Measurements from ENCODE around the gene ZDHHC11B.
"Not testable (repeated sequence)": the region's sequence is repeated elsewhere in the genome, so short reads cannot be mapped to it uniquely, and the experiment has no call there.

The ZDHHC11B gene

GRCh38 chr5:777756-778161, 6.8 kb downstream of the ZDHHC11B start:
- Histone ChIP-seq H3K27me3 (ENCODE audit: low read depth, low read length) (no peaks in the 10 kb centered on the region), H3K27ac (ENCODE audit: low read length) (no peak overlapping the region), H4K20me1 (ENCODE audit: insufficient read depth, low read length) (no peaks in the 10 kb centered on the region), H3K9ac (ENCODE audit: low read length) (no peak overlapping the region), H3K4me3 (ENCODE audit: low read length) (no peak overlapping the region), H3K36me3 (replicated peaks; ENCODE audit: low read depth, low read length) (no peaks in the 10 kb centered on the region), H3K9me3 (ENCODE audit: insufficient read depth, low read length) (no peaks in the 10 kb centered on the region), H3K79me2 (ENCODE audit: low read length) (no peaks in the 10 kb centered on the region), H2AFZ (ENCODE audit: low read depth, low read length) (no peak overlapping the region), H3K4me2 (ENCODE audit: low read length) (no peak overlapping the region), H3K4me1 (ENCODE audit: low read length) (no peaks in the 10 kb centered on the region)
- no peak for TF ChIP-seq CTCF (IDR thresholded peaks at IDR 0.05; ENCODE audit: low read depth, low read length)
- no peak for TF ChIP-seq EZH2phosphoT487 (IDR thresholded peaks at IDR 0.05; ENCODE audit: low read depth)

- no peak overlapping the region for H2AFZ ChIP-seq (ENCODE audit: low read depth, low read length)
- no peak overlapping the region for H3K9ac ChIP-seq (ENCODE audit: low read length)
- H3K36me3 ChIP-seq (replicated peaks; ENCODE audit: low read depth, low read length): no peaks in the 10 kb centered on the region
- H3K27ac ChIP-seq (ENCODE audit: low read length): no peak overlapping the region
- no peaks in the 10 kb centered on the region for H3K9me3 ChIP-seq (ENCODE audit: insufficient read depth, low read length)
- H3K79me2 ChIP-seq (ENCODE audit: low read length): no peaks in the 10 kb centered on the region
- H3K4me3 ChIP-seq (ENCODE audit: low read length): no peak overlapping the region
- TF ChIP-seq CTCF (IDR thresholded peaks at IDR 0.05; ENCODE audit: low read depth, low read length): no peak
- H3K27me3 ChIP-seq (ENCODE audit: low read depth, low read length): no peaks in the 10 kb centered on the region
- no peak overlapping the region for H3K4me2 ChIP-seq (ENCODE audit: low read length)
- no peaks in the 10 kb centered on the region for H3K4me1 ChIP-seq (ENCODE audit: low read length)
- no peaks in the 10 kb centered on the region for H4K20me1 ChIP-seq (ENCODE audit: insufficient read depth, low read length)
Observed at GRCh38 chr5:776862-777711, 7.4 kb downstream of the ZDHHC11B start.

- no peak overlapping the region for H2AFZ ChIP-seq (ENCODE audit: low read depth, low read length)
- H3K27ac ChIP-seq (ENCODE audit: low read length): no peak overlapping the region
- no peak for TF ChIP-seq CTCF (IDR thresholded peaks at IDR 0.05; ENCODE audit: low read depth, low read length)
- no peak for TF ChIP-seq EZH2phosphoT487 (IDR thresholded peaks at IDR 0.05; ENCODE audit: low read depth)
- H3K79me2 ChIP-seq (ENCODE audit: low read length): no peaks in the 10 kb centered on the region
- no peaks in the 10 kb centered on the region for H3K4me1 ChIP-seq (ENCODE audit: low read length)
- no peaks in the 10 kb centered on the region for H3K27me3 ChIP-seq (ENCODE audit: low read depth, low read length)
- H3K9me3 ChIP-seq (ENCODE audit: insufficient read depth, low read length): no peaks in the 10 kb centered on the region
- H3K36me3 ChIP-seq (replicated peaks; ENCODE audit: low read depth, low read length): no peaks in the 10 kb centered on the region
- no peak overlapping the region for H3K4me3 ChIP-seq (ENCODE audit: low read length)
- H3K9ac ChIP-seq (ENCODE audit: low read length): no peak overlapping the region
- no peaks in the 10 kb centered on the region for H4K20me1 ChIP-seq (ENCODE audit: insufficient read depth, low read length)
- no peak overlapping the region for H3K4me2 ChIP-seq (ENCODE audit: low read length)
Observed at GRCh38 chr5:775961-776861, 8.3 kb downstream of the ZDHHC11B start.

- H3K27me3 ChIP-seq (ENCODE audit: low read depth, low read length); H3K4me2 ChIP-seq (ENCODE audit: low read length); H3K4me1 ChIP-seq (ENCODE audit: low read length); H4K20me1 ChIP-seq (ENCODE audit: insufficient read depth, low read length); H3K36me3 ChIP-seq (replicated peaks; ENCODE audit: low read depth, low read length); H3K27ac ChIP-seq (ENCODE audit: low read length); H3K9ac ChIP-seq (ENCODE audit: low read length); H3K79me2 ChIP-seq (ENCODE audit: low read length); H3K4me3 ChIP-seq (ENCODE audit: low read length); H3K9me3 ChIP-seq (ENCODE audit: insufficient read depth, low read length); H2AFZ ChIP-seq (ENCODE audit: low read depth, low read length): not testable (repeated sequence)
Observed at GRCh38 chr5:775595-775960, 9.0 kb downstream of the ZDHHC11B start.

- H3K4me1 ChIP-seq (ENCODE audit: low read length); H3K27ac ChIP-seq (ENCODE audit: low read length); H3K4me2 ChIP-seq (ENCODE audit: low read length); H3K9ac ChIP-seq (ENCODE audit: low read length); H2AFZ ChIP-seq (ENCODE audit: low read depth, low read length); H3K9me3 ChIP-seq (ENCODE audit: insufficient read depth, low read length); H4K20me1 ChIP-seq (ENCODE audit: insufficient read depth, low read length); H3K4me3 ChIP-seq (ENCODE audit: low read length); H3K36me3 ChIP-seq (replicated peaks; ENCODE audit: low read depth, low read length); H3K79me2 ChIP-seq (ENCODE audit: low read length); H3K27me3 ChIP-seq (ENCODE audit: low read depth, low read length): not testable (repeated sequence)
Observed at GRCh38 chr5:774854-775505, 9.5 kb downstream of the ZDHHC11B start.

- not testable (repeated sequence) for H3K27ac ChIP-seq (ENCODE audit: low read length); H3K27me3 ChIP-seq (ENCODE audit: low read depth, low read length); H3K4me1 ChIP-seq (ENCODE audit: low read length); H2AFZ ChIP-seq (ENCODE audit: low read depth, low read length); H3K79me2 ChIP-seq (ENCODE audit: low read length); H4K20me1 ChIP-seq (ENCODE audit: insufficient read depth, low read length); H3K9me3 ChIP-seq (ENCODE audit: insufficient read depth, low read length); H3K4me2 ChIP-seq (ENCODE audit: low read length); H3K4me3 ChIP-seq (ENCODE audit: low read length); H3K9ac ChIP-seq (ENCODE audit: low read length); H3K36me3 ChIP-seq (replicated peaks; ENCODE audit: low read depth, low read length)
Observed at GRCh38 chr5:774304-774703, 10.2 kb downstream of the ZDHHC11B start.

Measured in OCI-LY3 (cell line).